KOPT-K1 (cell line): ENCODE measurements around the gene ABHD8.

Experiments
- H3K27ac ChIP-seq: fragments of 200-600 bp; sonication (generic); 2 replicates; pipeline ENCODE4 v1.5.1; 2016; ENCODE audit warnings: antibody characterized with exemption, mild to moderate bottlenecking, low read depth, low read length; ENCODE audit not compliant: poor library complexity, severe bottlenecking
- H3K36me3 ChIP-seq: fragments of 200-600 bp; sonication (generic); 2 replicates; pipeline ENCODE4 v1.5.1; 2017; ENCODE audit warnings: antibody characterized with exemption, mild to moderate bottlenecking, low read length, moderate library complexity; ENCODE audit not compliant: insufficient read depth
- H3K9me3 ChIP-seq: fragments of 200-600 bp; sonication (generic); 2 replicates; pipeline ENCODE4 v1.5.1; 2017; ENCODE audit warnings: antibody characterized with exemption, low read length, mild to moderate bottlenecking; ENCODE audit not compliant: insufficient read depth, poor library complexity, severe bottlenecking

The ABHD8 gene

GRCh38 chr19:17337675-17338432 lies 34.6 kb upstream of the ABHD8 start:
- H3K27ac ChIP-seq, result peak overlapping the region; percentile 72
- H3K36me3 ChIP-seq, result peaks cover 25% of the 10 kb centered on the region
- H3K9me3 ChIP-seq, result no peaks in the 10 kb centered on the region

GRCh38 chr19:17336872-17337674 lies 33.8 kb upstream of the ABHD8 start, which contains the start of gene GTPBP3:
GTPBP3 (plus strand) TSS chr19:17337553; CDS start chr19:17337612, 59 bp downstream.
- no peaks in the 10 kb centered on the region for H3K9me3 ChIP-seq
- H3K27ac ChIP-seq, result peak within 1 kb of the TSS; percentile 72
- H3K36me3 ChIP-seq, result peaks cover 17% of the 10 kb centered on the region

- H3K27ac ChIP-seq, result no peak overlapping the region
- H3K36me3 ChIP-seq, result 0 out of 2 replicates have a peak, but pooled peaks cover 4% of the 10 kb centered on the region
- no peaks in the 10 kb centered on the region for H3K9me3 ChIP-seq
Measured at GRCh38 chr19:17335575-17335974, 32.4 kb upstream of the ABHD8 start.

- Histone ChIP-seq H3K36me3 (0 out of 2 replicates have a peak, but pooled peaks cover 4% of the 10 kb centered on the region), H3K9me3 (no peaks in the 10 kb centered on the region), H3K27ac (peak within 1 kb of the TSS; percentile 55)
Measured at GRCh38 chr19:17334414-17335409, 31.5 kb upstream of the ABHD8 start, which contains the start of gene ANO8. ANO8 (minus strand) TSS chr19:17334855; CDS start chr19:17334670, 185 bp downstream.

GRCh38 chr19:17333611-17334413 lies 30.6 kb upstream of the ABHD8 start:
- Histone ChIP-seq H3K9me3 (no peaks in the 10 kb centered on the region), H3K36me3 (0 out of 2 replicates have a peak, but pooled peaks cover 2% of the 10 kb centered on the region), H3K27ac (peak overlapping the region; percentile 55)

GRCh38 chr19:17332677-17333581 lies 29.7 kb upstream of the ABHD8 start:
- Histone ChIP-seq H3K27ac (no peak overlapping the region), H3K36me3 (no peaks in the 10 kb centered on the region), H3K9me3 (no peaks in the 10 kb centered on the region)

- Histone ChIP-seq H3K36me3 (no peaks in the 10 kb centered on the region), H3K27ac (no peak overlapping the region)
Measured at GRCh38 chr19:17332360-17332676, 29.1 kb upstream of the ABHD8 start.

GRCh38 chr19:17331045-17331558 lies 27.9 kb upstream of the ABHD8 start:
- H3K9me3 ChIP-seq, result no peaks in the 10 kb centered on the region
- no peak overlapping the region for H3K27ac ChIP-seq
- no peaks in the 10 kb centered on the region for H3K36me3 ChIP-seq

More at GRCh38 chr19:17332360-17332676, 29.1 kb upstream of the ABHD8 start:
- H3K9me3 ChIP-seq, result no peaks in the 10 kb centered on the region

GRCh38 chr19:17330262-17331044 lies 27.2 kb upstream of the ABHD8 start:
- H3K27ac ChIP-seq, result no peak overlapping the region
- H3K36me3 ChIP-seq, result no peaks in the 10 kb centered on the region
- no peaks in the 10 kb centered on the region for H3K9me3 ChIP-seq

GRCh38 chr19:17329366-17330261 lies 26.4 kb upstream of the ABHD8 start:
- no peak overlapping the region for H3K27ac ChIP-seq
- H3K9me3 ChIP-seq, result no peaks in the 10 kb centered on the region
- H3K36me3 ChIP-seq, result no peaks in the 10 kb centered on the region

GRCh38 chr19:17328517-17329365 lies 25.5 kb upstream of the ABHD8 start:
- Histone ChIP-seq H3K27ac (peak overlapping the region; percentile 60), H3K36me3 (no peaks in the 10 kb centered on the region), H3K9me3 (no peaks in the 10 kb centered on the region)
